ENCODE data around the gene AGO4. TPM values are rescaled to one million over a fixed set of nuclear protein-coding genes. Genes with fewer than 3 reads are reported as not detected.
"Not testable (repeated sequence)": the region's sequence is repeated elsewhere in the genome, so short reads cannot be mapped to it uniquely, and the experiment has no call there.

AGO4 gene
- total RNA-seq, 4 donors from 2014 or later = 26.7 to 51.7 (median 33.3) TPM

GRCh38 chr1:35808450-35809113, 766 bp downstream of the AGO4 start:
- WGBS = 0% methylated on average over 14 of the region's 49 CpGs
- Histone ChIP-seq H3K4me3 (peak overlapping the region; percentile 73), H3K36me3 (no peaks in the 10 kb centered on the region), H3K27me3 (no peaks in the 10 kb centered on the region), H3K27ac (peak overlapping the region; percentile 90), H3K4me1 (peaks cover 34% of the 10 kb centered on the region), H3K9me3 (no peaks in the 10 kb centered on the region)
- no peak for TF ChIP-seq CTCF (IDR thresholded peaks at IDR 0.05)
- TF ChIP-seq POLR2AphosphoS5 (IDR thresholded peaks at IDR 0.05) = no peak
- TF ChIP-seq EP300 (IDR thresholded peaks at IDR 0.05) = no peak
- TF ChIP-seq POLR2A (IDR thresholded peaks at IDR 0.05) = no peak
- DNase-seq (ENCODE audit: low spot score in 2 of 2) = peak; percentile 70 to 83

- H3K9me3 ChIP-seq = no peaks in the 10 kb centered on the region
- DNase-seq (ENCODE audit: low spot score in 2 of 2) = no peak
- H3K4me1 ChIP-seq = peaks cover 34% of the 10 kb centered on the region
- TF ChIP-seq POLR2A (IDR thresholded peaks at IDR 0.05) (no peak), EP300 (IDR thresholded peaks at IDR 0.05) (no peak), CTCF (IDR thresholded peaks at IDR 0.05) (no peak), POLR2AphosphoS5 (IDR thresholded peaks at IDR 0.05) (no peak)
- no peaks in the 10 kb centered on the region for H3K27me3 ChIP-seq
- 26% methylated on average over 7 of the region's 7 CpGs for WGBS
- peak overlapping the region; percentile 90 for H3K27ac ChIP-seq
- H3K36me3 ChIP-seq = no peaks in the 10 kb centered on the region
- peak overlapping the region; percentile 73 for H3K4me3 ChIP-seq
These were observed 1.6 kb downstream of the AGO4 start for GRCh38 chr1:35809114-35810095.

GRCh38 chr1:35810096-35810881, 2.5 kb downstream of the AGO4 start:
- TF ChIP-seq EP300 (IDR thresholded peaks at IDR 0.05) (no peak), POLR2AphosphoS5 (IDR thresholded peaks at IDR 0.05) (no peak), POLR2A (IDR thresholded peaks at IDR 0.05) (no peak), CTCF (IDR thresholded peaks at IDR 0.05) (no peak)
- no peaks in the 10 kb centered on the region for H3K9me3 ChIP-seq
- no peaks in the 10 kb centered on the region for H3K36me3 ChIP-seq
- H3K4me3 ChIP-seq = no peak overlapping the region
- H3K27me3 ChIP-seq = no peaks in the 10 kb centered on the region
- DNase-seq (ENCODE audit: low spot score in 2 of 2) = no peak
- 28% methylated on average over 2 of the region's 2 CpGs for WGBS
- peak overlapping the region; percentile 31 for H3K27ac ChIP-seq
- H3K4me1 ChIP-seq = peaks cover 34% of the 10 kb centered on the region

- H3K27ac ChIP-seq; DNase-seq (ENCODE audit: low spot score in 2 of 2); H3K27me3 ChIP-seq; H3K4me3 ChIP-seq; H3K9me3 ChIP-seq; H3K36me3 ChIP-seq: not testable (repeated sequence)
- 97% methylated on average over 5 of the region's 5 CpGs for WGBS
- peaks cover 34% of the 10 kb centered on the region for H3K4me1 ChIP-seq
These were observed 4.9 kb downstream of the AGO4 start for GRCh38 chr1:35812754-35813153.

- H3K9me3 ChIP-seq = no peaks in the 10 kb centered on the region
- peaks cover 62% of the 10 kb centered on the region for H3K36me3 ChIP-seq
- no peaks in the 10 kb centered on the region for H3K4me1 ChIP-seq
These were observed 17.4 kb downstream of the AGO4 start for GRCh38 chr1:35825255-35825654.

More at GRCh38 chr1:35825255-35825654, 17.4 kb downstream of the AGO4 start:
- no peak for TF ChIP-seq POLR2AphosphoS5 (IDR thresholded peaks at IDR 0.05)
- no peak for TF ChIP-seq POLR2A (IDR thresholded peaks at IDR 0.05)
- no peak for TF ChIP-seq CTCF (IDR thresholded peaks at IDR 0.05)
- TF ChIP-seq EP300 (IDR thresholded peaks at IDR 0.05) = no peak
- DNase-seq (ENCODE audit: low spot score in 2 of 2) = no peak
- WGBS = 63% methylated on average over 1 of the region's 1 CpG
- Histone ChIP-seq H3K4me3 (no peak overlapping the region), H3K27me3 (no peaks in the 10 kb centered on the region), H3K27ac (no peak overlapping the region)
